ENCODE measurements around the gene PIAS3. TPM values are rescaled to one million over a fixed set of nuclear protein-coding genes. Genes with fewer than 3 reads are reported as not detected.

The PIAS3 gene
- total and polyA plus RNA-seq, 8 donors = 8.9 to 26.7 (median 11.2) TPM

Small RNA genes lying within 50 kb of the gene (microRNA-seq; reads per million reads assigned to microRNA genes)
- 0 to 0.29 reads per million in 2 donors for gene MIR6736

Other genes starting within 250 kb of the PIAS3 start
- 1 to 10 TPM; 3.4 to 9.7 (median 8.1) TPM for gene PDZK1, start 151.7 kb downstream of the PIAS3 start, total RNA-seq
- 10 to 100 TPM in 1 of 2 donors, 1 to 10 TPM in 1; 9.8 to 21.6 TPM for gene PDZK1, start 151.7 kb downstream of the PIAS3 start, polyA plus RNA-seq
- gene CD160, start 139.6 kb downstream of the PIAS3 start, total RNA-seq = under 1 TPM in 2 of 6 donors, not detected in 4; 0.12 to 0.15 TPM
- gene CD160, start 139.6 kb downstream of the PIAS3 start, polyA plus RNA-seq = under 1 TPM in 1 of 2 donors, not detected in 1; 0.02 TPM
- gene RNF115, start 35.0 kb downstream of the PIAS3 start, total RNA-seq = 1 to 10 TPM; 4.9 to 8.1 (median 5.9) TPM
- gene RNF115, start 35.0 kb downstream of the PIAS3 start, polyA plus RNA-seq = 1 to 10 TPM; 5.1 to 8.0 TPM
- 10 to 100 TPM; 11.9 to 16.2 (median 14.6) TPM for gene POLR3C, start 34.9 kb downstream of the PIAS3 start, total RNA-seq
- gene POLR3C, start 34.9 kb downstream of the PIAS3 start, polyA plus RNA-seq = 10 to 100 TPM in 1 of 2 donors, 1 to 10 TPM in 1; 7.6 to 13.9 TPM
- 1 to 10 TPM; 1.0 to 2.6 (median 1.7) TPM for gene NUDT17, start 13.5 kb downstream of the PIAS3 start, total RNA-seq
- 1 to 10 TPM; 2.6 to 3.6 TPM for gene NUDT17, start 13.5 kb downstream of the PIAS3 start, polyA plus RNA-seq
- gene ANKRD35, start 26.8 kb upstream of the PIAS3 start, total RNA-seq = under 1 TPM; 0.04 to 0.50 (median 0.26) TPM
- gene ANKRD35, start 26.8 kb upstream of the PIAS3 start, polyA plus RNA-seq = under 1 TPM; 0.59 to 0.68 TPM
- 1 to 10 TPM in 3 of 6 donors, under 1 TPM in 3; 0.12 to 1.3 (median 0.82) TPM for gene ITGA10, start 51.0 kb upstream of the PIAS3 start, total RNA-seq
- gene ITGA10, start 51.0 kb upstream of the PIAS3 start, polyA plus RNA-seq = 1 to 10 TPM; 3.5 to 7.4 TPM
- 10 to 100 TPM; 11.0 to 15.5 (median 12.5) TPM for gene PEX11B, start 59.6 kb upstream of the PIAS3 start, total RNA-seq
- gene PEX11B, start 59.6 kb upstream of the PIAS3 start, polyA plus RNA-seq = 10 to 100 TPM; 10.7 to 21.9 TPM
- gene RBM8A, start 68.4 kb upstream of the PIAS3 start, total RNA-seq = 10 to 100 TPM; 29.5 to 55.0 (median 49.1) TPM
- gene RBM8A, start 68.4 kb upstream of the PIAS3 start, polyA plus RNA-seq = 10 to 100 TPM; 32.0 to 57.9 TPM
- 10 to 100 TPM in 1 of 6 donors, 1 to 10 TPM in 5; 3.3 to 10.3 (median 5.8) TPM for gene LIX1L, start 98.9 kb upstream of the PIAS3 start, total RNA-seq
- gene LIX1L, start 98.9 kb upstream of the PIAS3 start, polyA plus RNA-seq = 1 to 10 TPM; 2.9 to 6.8 TPM
- gene ANKRD34A, start 105.5 kb upstream of the PIAS3 start, total RNA-seq = under 1 TPM; 0.04 to 0.28 (median 0.18) TPM
- gene ANKRD34A, start 105.5 kb upstream of the PIAS3 start, polyA plus RNA-seq = under 1 TPM; 0.34 to 0.38 TPM
- gene POLR3GL, start 105.6 kb upstream of the PIAS3 start, total RNA-seq = 10 to 100 TPM in 1 of 6 donors, 1 to 10 TPM in 5; 3.9 to 10.8 (median 5.7) TPM
- 10 to 100 TPM; 14.6 to 27.6 TPM for gene POLR3GL, start 105.6 kb upstream of the PIAS3 start, polyA plus RNA-seq
- 100 to 1,000 TPM; 167 to 491 (median 295) TPM for gene TXNIP, start 137.5 kb upstream of the PIAS3 start, total RNA-seq
- 100 to 1,000 TPM; 105 to 224 TPM for gene TXNIP, start 137.5 kb upstream of the PIAS3 start, polyA plus RNA-seq
- not detected for gene HJV, start 162.7 kb upstream of the PIAS3 start, total RNA-seq
- gene HJV, start 162.7 kb upstream of the PIAS3 start, polyA plus RNA-seq = under 1 TPM in 1 of 2 donors, not detected in 1; 0.07 TPM